Epithelial cell of proximal tubule (primary cell): ENCODE data around the gene HIP1. TPM values are rescaled to one million over a fixed set of nuclear protein-coding genes. Genes with fewer than 3 reads are reported as not detected.

ENCODE experiments used
- DNase-seq: peaks from one replicate; pipeline ENCODE4 v3.0.0-alpha.2; 2011; ENCODE audit warnings: low read depth
- H3K4me3 ChIP-seq: 2 replicates; pipeline ENCODE4 v1.5.1; 2011; ENCODE audit warnings: low read depth, mild to moderate bottlenecking, low read length
- total RNA-seq: library from RNA; depleted of rRNA; stranded (reverse); fragments of >200 nt; gene quantifications from 2 replicates; pipeline ENCODE4 v1.2.3, GENCODE V29; 2015
- TF ChIP-seq, protein P1 (sequence below): conservative IDR thresholded peaks from 2 replicates; pipeline ENCODE4 v1.5.1; 2012; ENCODE audit warnings: low read depth, mild to moderate bottlenecking, low read length

Gene HIP1
- total RNA-seq, 1 donor from 2014 or later = 10.6 TPM

DNA sequence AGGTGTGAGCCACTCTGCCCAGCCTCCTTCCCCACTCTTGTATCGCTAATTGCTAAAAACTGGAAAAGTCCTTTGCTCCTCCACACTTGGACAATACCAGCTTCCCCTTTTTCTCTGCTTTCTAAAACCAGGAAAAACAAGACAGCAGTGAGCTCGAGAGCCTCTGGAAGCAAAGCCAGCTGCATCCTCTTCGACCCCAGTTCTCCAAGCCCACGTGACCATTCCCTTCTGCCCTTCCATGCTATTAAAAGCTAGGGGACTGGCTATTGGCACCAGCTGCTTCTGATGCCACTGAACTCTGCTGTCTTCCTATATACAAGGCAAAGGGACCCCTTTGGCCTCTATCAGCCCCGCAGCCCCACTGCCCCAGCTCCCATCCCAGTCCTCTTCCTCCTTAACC lies 154.4 kb downstream of the HIP1 start:
- TF ChIP-seq, protein P1, sequence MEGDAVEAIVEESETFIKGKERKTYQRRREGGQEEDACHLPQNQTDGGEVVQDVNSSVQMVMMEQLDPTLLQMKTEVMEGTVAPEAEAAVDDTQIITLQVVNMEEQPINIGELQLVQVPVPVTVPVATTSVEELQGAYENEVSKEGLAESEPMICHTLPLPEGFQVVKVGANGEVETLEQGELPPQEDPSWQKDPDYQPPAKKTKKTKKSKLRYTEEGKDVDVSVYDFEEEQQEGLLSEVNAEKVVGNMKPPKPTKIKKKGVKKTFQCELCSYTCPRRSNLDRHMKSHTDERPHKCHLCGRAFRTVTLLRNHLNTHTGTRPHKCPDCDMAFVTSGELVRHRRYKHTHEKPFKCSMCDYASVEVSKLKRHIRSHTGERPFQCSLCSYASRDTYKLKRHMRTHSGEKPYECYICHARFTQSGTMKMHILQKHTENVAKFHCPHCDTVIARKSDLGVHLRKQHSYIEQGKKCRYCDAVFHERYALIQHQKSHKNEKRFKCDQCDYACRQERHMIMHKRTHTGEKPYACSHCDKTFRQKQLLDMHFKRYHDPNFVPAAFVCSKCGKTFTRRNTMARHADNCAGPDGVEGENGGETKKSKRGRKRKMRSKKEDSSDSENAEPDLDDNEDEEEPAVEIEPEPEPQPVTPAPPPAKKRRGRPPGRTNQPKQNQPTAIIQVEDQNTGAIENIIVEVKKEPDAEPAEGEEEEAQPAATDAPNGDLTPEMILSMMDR = no peak
- no peak for DNase-seq
- no peak overlapping the region for H3K4me3 ChIP-seq

DNA sequence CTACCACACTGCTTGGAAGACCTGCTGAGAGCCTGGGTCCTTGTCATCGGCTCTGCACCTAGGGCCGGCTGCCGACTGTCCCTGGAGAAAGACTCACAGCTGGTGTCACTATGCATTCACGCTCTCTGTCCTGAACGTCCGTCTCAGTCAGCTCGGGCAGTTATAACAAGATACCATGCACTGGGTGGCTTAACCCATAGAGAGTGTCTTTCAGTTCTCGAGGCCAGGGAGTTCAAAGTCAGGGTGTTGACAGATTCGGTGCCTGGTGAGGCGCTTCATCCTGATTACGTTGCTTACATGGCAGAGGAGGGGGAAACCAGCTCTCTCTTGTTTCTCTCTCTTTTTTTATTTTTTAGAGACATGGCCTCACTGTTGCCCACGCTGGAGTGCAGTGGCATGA lies 155.5 kb downstream of the HIP1 start:
- TF ChIP-seq, protein P1 = no peak

DNA sequence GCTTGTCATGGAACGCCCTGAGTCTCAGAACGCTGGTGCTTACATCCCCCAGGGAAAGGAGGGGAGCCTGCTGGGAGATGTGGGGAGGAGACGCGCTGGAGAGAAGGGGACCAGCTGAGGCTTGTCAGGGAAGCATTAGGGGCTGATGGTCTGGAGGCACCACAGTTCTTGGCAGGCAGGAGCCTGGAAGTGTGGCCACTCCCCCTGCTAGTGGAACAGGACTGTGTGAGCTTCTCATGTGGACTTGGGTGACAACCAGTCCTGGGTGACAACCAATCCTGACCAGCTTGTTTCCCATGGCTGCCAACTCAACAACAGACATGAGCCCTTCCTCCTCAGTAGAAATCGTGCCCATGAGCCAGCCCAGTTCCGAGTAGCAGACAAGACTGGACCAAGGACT lies 158.8 kb downstream of the HIP1 start:
- DNase-seq = no peak
- no peak overlapping the region for H3K4me3 ChIP-seq
- TF ChIP-seq, protein P1 = no peak

More for the DNA sequence above, 155.5 kb downstream of the HIP1 start:
- no peak for DNase-seq
- H3K4me3 ChIP-seq = no peak overlapping the region

DNA sequence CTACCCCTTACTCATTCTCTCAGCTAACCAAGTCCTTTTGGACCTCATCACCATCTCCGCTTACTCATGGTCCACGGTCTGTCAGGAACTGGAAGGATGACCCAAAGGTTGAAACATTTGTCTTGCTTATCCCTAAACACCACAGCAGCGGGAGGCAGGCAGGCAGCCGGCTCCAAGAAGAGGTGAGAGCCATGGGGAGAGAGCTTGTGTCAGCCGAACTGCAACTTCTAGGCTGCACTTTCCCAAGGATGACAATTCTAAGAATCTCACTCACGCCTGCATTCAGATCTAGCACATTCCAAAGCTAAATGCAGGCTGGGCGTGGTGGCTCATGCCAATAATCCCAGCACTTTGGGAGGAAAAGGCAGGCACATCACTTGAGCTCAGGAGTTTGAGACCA lies 160.7 kb downstream of the HIP1 start:
- TF ChIP-seq, protein P1 = no peak
- DNase-seq = no peak
- H3K4me3 ChIP-seq = no peak overlapping the region

DNA sequence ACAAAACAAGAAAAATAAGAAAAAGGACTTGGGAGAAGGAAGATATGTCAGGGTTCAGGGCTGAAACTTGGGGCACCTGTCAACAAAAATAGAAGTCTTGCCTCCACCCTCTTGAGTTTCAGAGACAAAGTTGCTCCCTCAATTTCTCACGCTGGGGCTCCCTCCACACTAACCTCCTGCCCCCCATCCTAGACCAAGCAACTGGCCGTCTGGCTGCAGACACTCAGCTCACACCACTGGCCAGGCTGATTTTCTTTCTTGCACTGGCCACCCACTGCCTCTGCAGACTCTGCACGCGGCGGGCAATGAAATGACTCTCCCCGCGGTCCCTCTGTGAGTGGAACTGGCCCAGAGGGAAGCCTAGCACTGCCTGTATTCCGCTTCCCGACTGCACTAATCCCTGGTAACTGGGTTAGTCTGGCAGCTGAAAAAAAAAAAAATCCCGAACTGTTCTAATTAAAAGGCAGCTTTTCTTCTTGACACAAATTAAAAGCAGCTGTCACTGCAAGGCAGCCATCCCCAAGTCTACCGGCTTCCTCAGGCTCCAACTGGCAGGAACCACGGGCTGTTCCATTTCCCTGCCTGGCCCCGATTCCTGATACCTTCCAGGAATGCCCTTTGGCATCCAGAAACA lies 163.1 kb downstream of the HIP1 start:
- TF ChIP-seq, protein P1 = no peak
- no peak overlapping the region for H3K4me3 ChIP-seq
- DNase-seq = no peak

DNA sequence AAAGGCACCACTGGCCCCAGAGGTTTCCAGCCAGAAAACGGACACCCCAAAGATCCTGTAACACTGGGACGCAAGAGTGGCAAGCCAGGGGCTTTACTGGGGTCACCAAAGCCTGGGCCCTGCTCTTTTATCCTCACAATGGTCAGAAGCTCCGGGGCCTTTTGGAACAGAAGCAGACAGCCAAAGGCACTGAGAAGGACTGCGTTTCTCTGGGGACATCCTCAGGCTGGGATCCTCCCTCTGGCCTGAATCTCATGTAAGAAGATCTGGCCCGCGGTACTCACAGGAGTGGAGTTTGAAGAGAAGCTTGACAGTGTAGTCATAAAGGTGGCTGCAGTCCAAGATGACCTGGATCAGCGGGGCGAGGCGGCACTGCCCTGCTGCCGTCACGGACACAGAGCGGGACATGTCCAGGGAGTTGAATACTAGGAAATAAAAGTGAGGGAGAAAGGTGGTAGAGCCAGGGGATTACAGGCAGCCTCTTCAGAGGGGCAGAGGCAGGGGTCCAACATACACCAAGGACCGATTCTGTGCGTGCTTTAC lies 165.2 kb downstream of the HIP1 start:
- no peak for DNase-seq
- TF ChIP-seq, protein P1 = no peak
- no peak overlapping the region for H3K4me3 ChIP-seq

DNA sequence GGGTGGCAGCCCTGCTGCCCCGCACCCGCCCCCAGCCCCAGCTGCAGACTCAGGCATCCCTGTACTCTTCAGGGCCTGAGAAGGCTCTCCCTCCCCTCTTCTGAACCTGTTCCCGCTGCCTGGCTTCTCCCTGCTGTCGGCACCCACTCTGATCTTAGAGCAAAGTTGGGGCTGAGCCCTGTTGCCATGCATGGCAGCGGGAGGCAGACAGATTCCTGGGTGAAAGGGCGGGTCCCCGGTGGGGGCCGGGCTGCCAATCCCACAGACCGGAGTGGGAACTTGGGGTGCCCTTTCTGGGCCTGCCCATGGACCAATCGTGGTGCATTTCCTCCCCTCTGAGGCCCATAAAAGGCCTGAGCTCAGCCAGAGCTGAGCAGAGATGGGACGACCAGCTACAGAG lies 165.9 kb downstream of the HIP1 start:
- no peak overlapping the region for H3K4me3 ChIP-seq
- no peak for DNase-seq
- TF ChIP-seq, protein P1 = no peak
